Activated gamma-delta T cell treated with Interleukin-2 at 50 U/mL for 16 hours (primary cell): ENCODE measurements around the gene KRT6B.
"Not testable (repeated sequence)": the region's sequence is repeated elsewhere in the genome, so short reads cannot be mapped to it uniquely, and the experiment has no call there.

ENCODE experiments used
- DNase-seq: peaks from one replicate; pipeline ENCODE4 v3.0.0-alpha.2; 2020

Gene KRT6B

GRCh38 chr12:52464897-52465296, 13.0 kb upstream of the KRT6B start:
- DNase-seq: no peak

DNA sequence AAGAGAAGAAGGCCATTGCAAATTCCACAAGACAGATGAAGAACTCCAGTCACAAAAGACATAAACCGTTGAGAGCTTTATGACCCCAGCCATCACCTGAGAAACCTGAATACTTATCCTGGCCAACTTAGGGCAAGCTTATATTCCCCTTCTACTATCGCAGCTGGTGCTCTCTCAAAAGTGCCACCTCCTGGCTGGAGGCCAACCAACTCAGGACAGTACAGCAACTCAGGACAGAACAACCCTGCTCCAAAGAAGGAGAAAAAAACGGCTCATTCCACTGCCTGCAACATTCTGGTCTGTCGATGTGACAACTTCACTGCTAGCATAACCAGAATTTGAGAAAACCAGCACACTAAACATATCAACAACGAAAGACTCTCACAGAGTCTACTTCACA, 9.7 kb upstream of the KRT6B start:
- no peak for DNase-seq

GRCh38 chr12:52458861-52459260, 6.9 kb upstream of the KRT6B start:
- DNase-seq: no peak

DNA sequence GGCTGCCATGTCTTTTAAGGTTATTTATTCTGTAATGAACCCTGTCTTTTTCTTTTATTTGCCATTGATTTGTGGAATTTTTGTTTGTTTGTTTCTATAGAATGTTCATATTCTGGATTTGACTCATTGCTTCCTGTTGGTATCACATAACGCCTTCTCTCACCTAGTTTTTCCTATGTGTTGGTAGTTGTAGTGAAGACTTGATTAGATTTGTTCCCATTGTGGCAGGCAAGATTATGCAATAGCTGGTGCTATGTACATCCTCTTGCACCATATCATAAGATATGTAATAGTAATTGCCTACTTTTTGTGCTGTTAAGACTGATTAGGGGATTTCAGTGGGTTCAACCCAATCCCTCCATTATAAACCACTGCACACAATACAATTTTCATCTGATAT, 3.9 kb upstream of the KRT6B start:
- DNase-seq: no peak

DNA sequence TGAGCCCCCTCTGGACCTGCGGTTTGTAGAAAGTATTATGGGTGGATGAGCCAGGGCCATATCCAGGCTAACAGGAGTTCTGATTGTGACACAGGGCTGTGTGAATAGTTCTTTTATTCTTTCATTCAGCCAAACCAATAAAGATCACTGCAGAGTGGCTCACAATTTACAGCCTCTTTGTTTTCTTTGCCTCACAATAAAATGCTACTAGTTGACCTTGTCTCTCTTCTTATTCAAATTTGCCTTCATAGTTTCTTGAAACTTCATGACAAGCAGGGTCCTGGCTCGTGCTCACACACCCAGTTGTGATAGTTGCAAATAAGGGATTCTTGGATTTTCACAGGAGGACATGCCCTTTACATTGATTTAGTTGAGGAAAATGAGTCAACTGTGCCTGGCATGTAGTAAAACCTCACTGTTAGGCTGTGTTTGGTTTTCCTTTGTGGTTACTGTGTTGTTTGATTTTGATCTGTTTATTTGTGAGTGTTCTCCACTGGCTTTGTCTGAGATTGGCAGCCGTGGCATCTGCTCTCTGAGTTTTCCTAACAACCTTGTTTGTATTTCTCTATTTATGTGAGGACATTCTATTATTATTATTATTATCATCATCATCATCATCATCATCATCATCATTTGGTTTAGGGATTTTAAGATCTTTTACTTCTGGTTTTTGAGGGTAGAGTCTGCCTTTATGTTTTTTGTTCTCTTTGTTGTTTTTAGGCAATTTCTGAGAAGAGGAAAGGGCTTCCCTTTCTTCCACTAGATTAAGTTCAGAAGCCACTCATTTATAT, 2.7 kb upstream of the KRT6B start:
- DNase-seq: no peak

GRCh38 chr12:52448228-52448627, 3.7 kb downstream of the KRT6B start:
- DNase-seq: no peak

GRCh38 chr12:52447196-52447595, 4.8 kb downstream of the KRT6B start:
- not testable (repeated sequence) for DNase-seq

GRCh38 chr12:52446367-52447045, 5.4 kb downstream of the KRT6B start:
- no peak for DNase-seq

GRCh38 chr12:52445876-52446275, 6.1 kb downstream of the KRT6B start:
- no peak for DNase-seq

DNA sequence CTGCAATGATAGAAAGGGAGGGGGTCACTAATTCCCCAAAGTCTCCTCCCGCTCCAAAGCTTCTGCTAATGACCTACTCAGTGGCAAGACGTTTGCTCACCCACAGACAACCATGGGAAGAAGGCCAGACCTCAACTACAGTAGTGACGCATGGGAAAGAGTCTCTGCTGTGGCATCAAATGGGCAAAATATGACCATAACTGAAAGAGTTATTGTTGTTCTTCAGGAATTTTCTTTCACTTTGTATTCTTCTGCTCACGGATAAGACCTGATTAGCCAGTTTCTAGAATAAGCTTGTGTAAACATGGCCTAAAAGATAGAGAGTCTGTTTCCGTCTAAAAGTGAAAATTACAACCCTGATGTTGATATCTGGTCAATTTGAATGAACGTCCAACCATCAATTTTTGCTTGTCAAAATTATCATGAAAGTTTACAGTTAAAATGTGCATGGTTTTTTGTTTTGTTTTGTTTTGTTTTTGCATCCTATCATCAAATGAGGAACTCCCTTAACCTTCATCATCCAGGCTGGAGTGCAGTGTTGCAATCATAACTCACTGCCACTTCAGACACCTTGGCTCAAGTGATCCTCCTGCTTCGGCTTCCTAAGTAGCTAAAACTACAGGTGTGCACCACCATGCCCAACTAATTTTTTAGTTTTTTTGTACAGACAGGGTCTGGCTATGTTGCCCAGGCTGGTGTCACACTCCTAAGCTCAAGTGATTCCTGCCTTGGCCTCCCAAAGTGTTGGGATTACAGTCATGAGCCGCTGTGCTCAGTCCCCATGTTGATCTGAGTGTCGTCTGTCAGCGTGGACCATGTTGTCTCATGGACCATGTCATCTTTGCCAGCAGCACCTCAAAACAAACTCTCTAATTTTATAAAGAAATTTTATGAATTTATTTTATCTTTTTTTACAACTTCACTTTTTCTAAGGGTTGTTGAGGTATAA, 7.0 kb downstream of the KRT6B start:
- DNase-seq: no peak

DNA sequence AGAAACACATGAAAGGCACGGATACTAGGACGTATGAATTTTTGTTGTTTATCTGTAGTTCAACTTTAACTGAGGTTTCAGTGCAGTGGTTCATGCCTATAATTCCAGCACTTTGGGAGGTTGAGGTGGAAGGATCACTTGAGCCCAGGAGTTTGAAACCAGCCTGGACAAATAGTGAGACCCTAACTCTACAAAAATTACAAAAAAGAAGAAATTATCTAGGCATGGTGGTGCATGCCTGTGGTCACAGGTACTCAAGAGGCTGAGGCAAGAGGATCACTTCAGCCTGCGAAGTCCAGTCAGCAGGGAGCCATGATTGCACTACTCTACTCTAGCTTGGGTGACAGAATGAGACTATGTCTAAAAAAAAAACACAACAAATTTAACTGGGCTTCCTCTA, 8.0 kb downstream of the KRT6B start:
- DNase-seq: no peak

DNA sequence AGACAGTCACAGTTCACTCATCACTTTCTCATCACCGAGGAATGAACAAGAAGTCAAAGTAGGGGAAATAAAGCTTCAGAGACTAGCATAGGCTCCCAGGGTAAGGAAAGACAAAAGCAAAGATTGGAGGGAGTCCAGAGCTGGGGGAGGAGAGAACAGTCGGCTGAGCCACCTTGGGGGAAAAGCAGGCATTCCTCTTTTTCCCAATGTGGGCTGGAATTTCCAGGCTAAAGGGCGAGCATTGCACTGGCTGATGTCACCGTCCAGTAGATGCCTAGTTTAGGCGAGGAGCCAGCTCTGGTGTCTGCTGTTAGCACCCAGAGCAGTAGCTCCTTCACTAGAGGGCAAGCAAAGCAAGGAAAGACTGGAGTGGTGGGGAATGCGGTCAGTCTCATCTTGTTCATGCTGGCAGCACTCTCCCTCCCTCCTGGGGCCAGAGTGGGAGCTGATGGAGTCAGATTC, 9.3 kb downstream of the KRT6B start:
- no peak for DNase-seq

- no peak for DNase-seq
These were observed 10.5 kb downstream of the KRT6B start for GRCh38 chr12:52441320-52441911.

DNA sequence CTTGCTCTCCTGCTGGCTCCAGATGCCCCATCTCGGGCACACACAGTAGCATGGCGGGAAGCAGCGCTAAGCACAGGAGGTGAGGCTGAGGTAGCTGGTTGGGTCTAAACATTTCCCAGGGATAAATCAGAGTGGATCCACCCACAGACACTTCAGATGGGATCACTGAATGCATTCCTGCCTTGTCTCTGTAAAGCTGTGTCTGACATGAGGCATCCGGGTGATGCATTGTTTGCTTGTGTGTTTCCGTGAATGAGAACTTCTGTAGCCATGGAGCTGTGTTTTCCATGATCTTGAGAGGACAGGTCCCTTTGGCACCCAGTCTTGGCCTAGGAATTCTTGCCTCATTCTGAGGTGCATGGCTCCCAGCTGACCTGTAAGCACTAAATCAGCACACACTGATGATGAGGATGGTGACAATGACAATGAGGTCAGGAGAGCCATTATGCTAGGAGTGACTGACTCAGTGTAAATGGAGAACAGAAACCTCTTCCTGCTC, 11.1 kb downstream of the KRT6B start:
- no peak for DNase-seq

GRCh38 chr12:52439845-52440244, 12.1 kb downstream of the KRT6B start:
- no peak for DNase-seq

DNA sequence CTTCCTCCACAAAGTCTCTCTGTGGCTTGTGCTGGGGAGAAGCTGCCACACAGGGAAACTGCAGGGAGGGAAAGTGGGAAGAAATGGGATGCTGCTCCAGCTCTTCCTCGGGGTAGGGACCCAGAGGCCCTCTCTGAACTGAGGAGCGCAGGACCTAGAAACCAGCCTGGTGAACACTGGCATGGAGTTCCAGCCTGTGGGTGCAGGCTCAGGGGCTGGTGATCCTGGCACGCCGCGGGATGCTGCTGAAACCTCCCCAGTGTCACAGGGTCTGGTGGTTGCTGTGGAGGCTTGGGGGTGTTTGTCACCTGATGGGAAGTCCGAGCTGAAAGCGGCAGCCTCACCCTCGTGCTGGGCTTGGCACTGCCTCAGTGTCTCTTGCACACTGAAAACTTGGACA, 12.5 kb downstream of the KRT6B start:
- DNase-seq: no peak

DNA sequence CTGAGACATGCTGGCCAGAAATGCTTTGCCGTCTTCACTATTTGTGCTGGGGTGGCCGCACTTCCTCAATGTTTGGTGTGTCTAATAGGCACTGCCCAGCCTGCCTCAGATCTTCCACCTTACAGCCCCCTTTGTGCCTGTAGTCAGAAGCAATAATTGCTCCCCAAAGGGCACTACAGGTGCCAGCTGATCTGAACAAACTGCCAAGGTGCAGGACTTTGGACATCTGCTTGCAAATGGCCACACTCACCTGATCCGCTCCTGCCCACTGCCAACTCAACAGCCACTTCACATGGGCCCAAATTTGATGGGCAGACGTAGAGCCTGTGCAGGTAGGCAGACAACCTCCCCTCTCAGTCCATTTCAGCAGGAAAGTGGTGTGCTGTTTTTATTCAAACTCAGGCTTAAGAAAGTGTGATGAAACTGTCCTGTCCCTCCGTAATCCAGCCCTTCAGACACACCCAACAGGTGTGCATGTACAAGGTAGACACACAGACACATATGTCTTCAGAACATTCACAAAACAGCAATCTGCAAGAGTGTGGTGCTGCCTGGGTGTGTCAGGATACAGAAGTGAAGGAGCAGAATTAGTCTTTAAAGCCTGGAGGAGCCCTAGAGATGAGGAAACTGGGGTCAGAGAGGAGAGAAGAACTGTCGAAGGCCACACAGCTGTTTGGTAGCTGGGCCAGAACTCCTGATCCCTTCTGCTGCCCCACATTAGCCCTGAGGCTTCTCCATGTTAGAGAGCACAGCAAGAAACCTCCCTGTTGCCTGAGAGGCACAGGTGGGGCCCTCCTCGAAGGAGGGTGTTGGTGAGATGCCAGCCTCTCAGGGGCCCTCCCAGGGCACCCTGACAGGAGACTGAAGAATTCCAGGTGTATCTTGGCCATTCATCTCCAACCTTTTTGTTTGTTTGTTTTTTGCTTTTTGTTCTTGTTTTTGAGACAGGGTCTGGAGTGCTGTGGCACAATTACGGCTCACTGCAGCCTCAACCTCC, 13.3 kb downstream of the KRT6B start:
- no peak for DNase-seq

DNA sequence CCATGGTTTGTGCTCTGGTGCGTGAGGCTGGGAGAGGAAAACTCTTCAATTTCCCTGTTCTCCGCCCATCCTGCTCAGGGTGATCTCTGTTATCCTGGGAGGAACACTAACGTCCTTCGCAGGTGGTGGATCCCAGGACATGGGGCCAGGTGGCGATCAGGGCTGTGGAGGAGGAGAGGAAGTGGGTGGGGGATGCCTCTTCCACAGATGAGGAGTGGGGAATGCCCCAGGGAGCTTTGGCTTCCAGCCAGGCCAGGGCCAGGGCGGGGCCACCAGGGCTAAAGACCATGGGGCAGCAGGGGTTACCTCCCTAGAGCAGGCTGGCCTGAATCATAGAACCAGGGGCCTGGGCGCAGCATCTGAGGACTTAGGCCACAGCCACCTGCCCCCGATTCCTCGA, 14.4 kb downstream of the KRT6B start:
- no peak for DNase-seq

GRCh38 chr12:52436828-52437474, 15.0 kb downstream of the KRT6B start:
- DNase-seq: no peak

DNA sequence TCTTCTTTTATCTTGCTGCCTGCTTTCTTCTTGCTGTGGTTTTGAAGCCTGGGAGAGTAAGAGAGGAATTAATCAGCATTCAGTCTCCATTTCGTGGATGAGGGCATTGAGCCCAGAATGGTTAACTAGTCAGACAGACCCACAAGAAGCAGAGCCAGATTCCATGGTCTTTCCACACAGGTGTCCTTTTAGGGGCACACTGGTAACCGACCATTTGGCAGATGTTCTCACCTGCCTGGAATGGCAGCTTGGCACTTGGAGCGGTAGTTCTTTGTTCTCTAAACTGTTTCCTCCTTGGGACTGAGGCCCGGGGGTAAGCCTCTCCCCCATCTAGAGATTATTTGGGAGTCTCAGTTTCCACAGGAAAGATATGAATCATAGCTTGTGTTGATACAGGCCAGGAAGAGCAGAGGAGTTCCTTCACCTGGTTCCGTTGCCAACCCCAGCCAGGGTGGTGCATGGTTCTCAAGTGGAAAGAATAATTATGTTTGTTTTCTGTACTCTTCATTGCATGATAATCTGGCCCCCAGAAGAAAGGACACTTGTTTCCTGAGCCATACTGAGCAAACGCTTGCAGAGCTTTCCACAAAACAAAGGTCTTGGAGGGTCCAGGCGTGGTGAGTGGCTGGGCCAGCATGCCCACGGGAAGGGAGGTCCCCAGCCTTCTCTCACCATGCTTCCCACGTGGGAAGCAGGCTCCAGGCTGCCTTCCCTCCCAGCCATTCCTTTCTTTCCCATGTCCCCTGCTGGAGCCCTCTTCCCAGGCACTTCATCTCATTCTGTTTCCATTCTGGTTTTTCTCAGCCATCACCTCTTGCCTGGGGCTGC, 15.7 kb downstream of the KRT6B start:
- DNase-seq: no peak
